GM12873 (cell line): Measurements from ENCODE around the gene WDR47.

Source experiments
- TF ChIP-seq, protein P1 (sequence below): IDR thresholded peaks from 2 replicates; pipeline ENCODE4 v1.5.1; 2012; ENCODE audit warnings: low read depth, mild to moderate bottlenecking, moderate library complexity, low read length, control low read depth; ENCODE audit not compliant: insufficient read depth; ENCODE audit errors: missing control alignments

WDR47 gene

DNA sequence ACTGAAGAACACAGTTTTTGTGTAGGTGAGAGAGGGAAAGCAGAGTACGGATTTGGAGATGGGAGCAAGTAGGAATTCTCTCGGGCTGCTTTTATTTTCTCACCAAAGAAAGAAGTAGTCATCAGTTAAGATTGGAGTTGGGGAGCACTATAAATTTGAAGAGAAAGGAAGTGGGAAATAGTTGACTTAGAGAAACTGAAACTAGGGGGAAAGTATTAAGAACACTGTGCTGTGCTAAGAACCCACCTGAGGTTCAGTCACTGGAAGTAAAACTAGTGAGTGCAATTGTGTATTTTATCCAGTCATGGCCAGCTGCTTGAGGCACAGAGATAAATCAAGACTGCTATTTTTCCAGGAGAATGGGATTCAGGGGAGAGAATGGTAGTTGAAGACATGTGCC lies 116.0 kb downstream of the WDR47 start:
- TF ChIP-seq, protein P1, sequence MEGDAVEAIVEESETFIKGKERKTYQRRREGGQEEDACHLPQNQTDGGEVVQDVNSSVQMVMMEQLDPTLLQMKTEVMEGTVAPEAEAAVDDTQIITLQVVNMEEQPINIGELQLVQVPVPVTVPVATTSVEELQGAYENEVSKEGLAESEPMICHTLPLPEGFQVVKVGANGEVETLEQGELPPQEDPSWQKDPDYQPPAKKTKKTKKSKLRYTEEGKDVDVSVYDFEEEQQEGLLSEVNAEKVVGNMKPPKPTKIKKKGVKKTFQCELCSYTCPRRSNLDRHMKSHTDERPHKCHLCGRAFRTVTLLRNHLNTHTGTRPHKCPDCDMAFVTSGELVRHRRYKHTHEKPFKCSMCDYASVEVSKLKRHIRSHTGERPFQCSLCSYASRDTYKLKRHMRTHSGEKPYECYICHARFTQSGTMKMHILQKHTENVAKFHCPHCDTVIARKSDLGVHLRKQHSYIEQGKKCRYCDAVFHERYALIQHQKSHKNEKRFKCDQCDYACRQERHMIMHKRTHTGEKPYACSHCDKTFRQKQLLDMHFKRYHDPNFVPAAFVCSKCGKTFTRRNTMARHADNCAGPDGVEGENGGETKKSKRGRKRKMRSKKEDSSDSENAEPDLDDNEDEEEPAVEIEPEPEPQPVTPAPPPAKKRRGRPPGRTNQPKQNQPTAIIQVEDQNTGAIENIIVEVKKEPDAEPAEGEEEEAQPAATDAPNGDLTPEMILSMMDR, result no peak
